MM.1S (cell line): ENCODE data around the gene DNAH7.

Source experiments
- DNase-seq: peaks from one replicate; pipeline ENCODE4 v3.0.0-alpha.2; 2015
- H2AFZ ChIP-seq: fragments of 300-600 bp; sonication (generic); 2 replicates; pipeline ENCODE4 v1.6.0; 2016; ENCODE audit warnings: antibody characterized with exemption, low read length
- H3F3A ChIP-seq: fragments of 300-600 bp; sonication (generic); 2 replicates; pipeline ENCODE4 v1.6.1; 2016; ENCODE audit warnings: mild to moderate bottlenecking, antibody characterized with exemption, low read length, moderate library complexity, mixed read lengths; ENCODE audit not compliant: insufficient read depth
- H3K27ac ChIP-seq: fragments of 300-600 bp; sonication (generic); 2 replicates; pipeline ENCODE4 v1.5.1; 2016; ENCODE audit warnings: mild to moderate bottlenecking, low read length
- H3K27me3 ChIP-seq: fragments of 300-600 bp; sonication (generic); replicated peaks from 2 replicates; pipeline ENCODE4 v1.6.0; 2016; ENCODE audit warnings: low read length; ENCODE audit not compliant: insufficient read depth
- H3K36me3 ChIP-seq: fragments of 300-600 bp; sonication (generic); replicated peaks from 2 replicates; pipeline ENCODE4 v1.6.1; 2016; ENCODE audit warnings: mild to moderate bottlenecking, low read length, mixed read lengths; ENCODE audit not compliant: insufficient read depth
- H3K4me1 ChIP-seq: fragments of 300-600 bp; sonication (generic); 2 replicates; pipeline ENCODE4 v1.6.1; 2016; ENCODE audit warnings: low read length, mixed read lengths
- H3K4me2 ChIP-seq: fragments of 300-600 bp; sonication (generic); 2 replicates; pipeline ENCODE4 v1.6.0; 2016; ENCODE audit warnings: low read depth, low read length
- H3K4me3 ChIP-seq: fragments of 300-600 bp; sonication (generic); 2 replicates; pipeline ENCODE4 v1.5.1; 2016; ENCODE audit warnings: low read length, mixed read lengths
- H3K79me2 ChIP-seq: fragments of 300-600 bp; sonication (generic); 2 replicates; pipeline ENCODE4 v1.6.1; 2016; ENCODE audit warnings: mixed run types, low read length, mixed read lengths
- H3K9ac ChIP-seq: fragments of 300-600 bp; sonication (generic); 2 replicates; pipeline ENCODE4 v1.6.1; 2016; ENCODE audit warnings: low read length, mixed read lengths
- H3K9me2 ChIP-seq: fragments of 300-600 bp; sonication (generic); replicated peaks from 2 replicates; pipeline ENCODE4 v1.6.1; 2016; ENCODE audit warnings: mild to moderate bottlenecking, low read length, mixed read lengths; ENCODE audit not compliant: insufficient read depth
- H3K9me3 ChIP-seq: fragments of 300-600 bp; sonication (generic); replicated peaks from 2 replicates; pipeline ENCODE4 v1.6.1; 2016; ENCODE audit warnings: mild to moderate bottlenecking, low read length, mixed read lengths; ENCODE audit not compliant: insufficient read depth
- H4K20me1 ChIP-seq: fragments of 300-600 bp; sonication (generic); 2 replicates; pipeline ENCODE4 v1.6.1; 2016; ENCODE audit warnings: mild to moderate bottlenecking, low read length, moderate library complexity, mixed read lengths; ENCODE audit not compliant: insufficient read depth
- EZH2 ChIP-seq: fragments of 300-600 bp; sonication (generic); optimal IDR thresholded peaks from 2 replicates; pipeline ENCODE3; 2017; ENCODE audit warnings: low read depth, mild to moderate bottlenecking, antibody characterized with exemption, low read length, mixed read lengths
- EZH2phosphoT487 ChIP-seq: fragments of 300-600 bp; sonication (generic); IDR thresholded peaks from 2 replicates; pipeline ENCODE4 v1.6.1; 2018; ENCODE audit warnings: antibody characterized with exemption, low read length
- TF ChIP-seq, protein P1 (sequence below): fragments of 300-600 bp; sonication (generic); IDR thresholded peaks from 2 replicates; pipeline ENCODE4 v1.5.1; 2016; ENCODE audit warnings: antibody characterized with exemption, low read length, mixed read lengths

DNAH7 gene

DNA sequence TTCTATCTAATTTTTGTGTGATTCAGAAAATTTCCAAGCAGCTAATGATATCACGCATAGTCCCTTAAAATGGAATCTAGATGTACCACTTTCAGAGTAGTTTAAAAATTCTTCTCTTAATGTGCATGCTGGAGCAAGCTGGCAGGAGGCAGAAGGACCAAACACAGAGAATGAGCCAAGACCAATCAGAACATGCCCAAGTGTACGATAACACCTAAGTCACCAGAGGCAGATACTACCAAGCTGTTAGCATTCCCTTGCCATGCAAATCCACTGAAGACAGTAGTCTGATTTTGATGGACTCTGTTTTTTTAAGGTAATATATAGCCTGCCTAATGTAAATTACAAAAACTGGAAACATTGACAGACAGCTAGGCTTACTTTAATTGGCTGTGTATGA lies 109.3 kb downstream of the DNAH7 start:
- Histone ChIP-seq H3K27ac (no peak overlapping the region), H3K9ac (no peak overlapping the region), H2AFZ (no peak overlapping the region), H3K4me1 (no peaks in the 10 kb centered on the region), H3K27me3 (no peaks in the 10 kb centered on the region), H3K4me3 (no peak overlapping the region), H3K9me2 (no peaks in the 10 kb centered on the region), H4K20me1 (no peaks in the 10 kb centered on the region), H3K4me2 (no peak overlapping the region), H3K9me3 (no peaks in the 10 kb centered on the region), H3K79me2 (no peaks in the 10 kb centered on the region), H3F3A (no peaks in the 10 kb centered on the region), H3K36me3 (no peaks in the 10 kb centered on the region)
- no peak for TF ChIP-seq EZH2
- TF ChIP-seq, protein P1, sequence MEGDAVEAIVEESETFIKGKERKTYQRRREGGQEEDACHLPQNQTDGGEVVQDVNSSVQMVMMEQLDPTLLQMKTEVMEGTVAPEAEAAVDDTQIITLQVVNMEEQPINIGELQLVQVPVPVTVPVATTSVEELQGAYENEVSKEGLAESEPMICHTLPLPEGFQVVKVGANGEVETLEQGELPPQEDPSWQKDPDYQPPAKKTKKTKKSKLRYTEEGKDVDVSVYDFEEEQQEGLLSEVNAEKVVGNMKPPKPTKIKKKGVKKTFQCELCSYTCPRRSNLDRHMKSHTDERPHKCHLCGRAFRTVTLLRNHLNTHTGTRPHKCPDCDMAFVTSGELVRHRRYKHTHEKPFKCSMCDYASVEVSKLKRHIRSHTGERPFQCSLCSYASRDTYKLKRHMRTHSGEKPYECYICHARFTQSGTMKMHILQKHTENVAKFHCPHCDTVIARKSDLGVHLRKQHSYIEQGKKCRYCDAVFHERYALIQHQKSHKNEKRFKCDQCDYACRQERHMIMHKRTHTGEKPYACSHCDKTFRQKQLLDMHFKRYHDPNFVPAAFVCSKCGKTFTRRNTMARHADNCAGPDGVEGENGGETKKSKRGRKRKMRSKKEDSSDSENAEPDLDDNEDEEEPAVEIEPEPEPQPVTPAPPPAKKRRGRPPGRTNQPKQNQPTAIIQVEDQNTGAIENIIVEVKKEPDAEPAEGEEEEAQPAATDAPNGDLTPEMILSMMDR: no peak
- TF ChIP-seq EZH2phosphoT487: no peak
- no peak for DNase-seq

DNA sequence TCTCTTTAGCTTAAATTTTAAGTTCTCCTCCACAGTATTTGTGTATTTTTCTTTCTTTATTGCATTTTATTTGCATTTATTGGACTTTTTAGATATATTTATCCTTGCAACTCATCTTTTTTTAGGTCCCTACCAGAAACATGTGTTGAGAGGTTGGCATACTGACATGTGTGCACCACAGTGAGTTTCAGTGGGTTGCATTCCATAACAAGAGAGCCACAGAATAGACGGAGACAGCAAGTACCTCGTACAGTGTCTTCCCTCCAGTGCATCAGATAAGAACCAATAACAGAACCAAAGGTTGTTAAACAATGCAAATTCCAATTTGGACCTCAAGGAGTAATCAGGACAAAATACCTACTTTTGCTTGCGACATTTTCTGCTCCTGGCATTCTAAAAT lies 111.9 kb downstream of the DNAH7 start:
- H3K79me2 ChIP-seq: no peaks in the 10 kb centered on the region
- no peak overlapping the region for H2AFZ ChIP-seq
- no peaks in the 10 kb centered on the region for H3K4me1 ChIP-seq
- H3K27ac ChIP-seq: no peak overlapping the region
- H3K9me2 ChIP-seq: no peaks in the 10 kb centered on the region
- H3K36me3 ChIP-seq: no peaks in the 10 kb centered on the region
- no peak overlapping the region for H3K4me3 ChIP-seq
- H3F3A ChIP-seq: no peaks in the 10 kb centered on the region
- H3K4me2 ChIP-seq: no peak overlapping the region
- H4K20me1 ChIP-seq: no peaks in the 10 kb centered on the region
- no peaks in the 10 kb centered on the region for H3K9me3 ChIP-seq
- no peak overlapping the region for H3K9ac ChIP-seq
- peak; percentile 30 for DNase-seq
- TF ChIP-seq, protein P1: no peak
- no peaks in the 10 kb centered on the region for H3K27me3 ChIP-seq

DNA sequence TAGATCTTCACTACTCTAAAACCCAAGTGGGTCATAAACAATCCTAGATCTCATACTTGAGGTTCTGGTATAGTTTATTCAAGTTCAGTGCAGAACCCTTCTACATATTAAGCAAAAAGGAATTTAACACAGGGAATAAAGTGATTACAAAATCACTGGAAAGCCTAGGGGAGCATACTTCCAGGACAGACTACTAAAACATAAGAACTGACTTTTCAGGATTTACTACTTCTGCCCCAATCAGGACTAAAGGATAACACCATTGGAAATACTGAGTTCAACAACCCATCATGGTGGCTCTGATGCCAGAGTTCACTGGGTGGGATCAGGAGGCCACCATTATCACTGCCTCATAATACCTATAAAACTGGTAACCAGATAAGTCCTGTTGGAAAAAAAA lies 123.6 kb downstream of the DNAH7 start:
- H3K9me3 ChIP-seq: no peaks in the 10 kb centered on the region
- no peaks in the 10 kb centered on the region for H3F3A ChIP-seq
- DNase-seq: no peak
- no peaks in the 10 kb centered on the region for H3K27me3 ChIP-seq
- no peaks in the 10 kb centered on the region for H4K20me1 ChIP-seq
- no peak overlapping the region for H3K4me3 ChIP-seq
- no peak overlapping the region for H3K9ac ChIP-seq
- TF ChIP-seq, protein P1: no peak
- TF ChIP-seq EZH2phosphoT487 (no peak), EZH2 (no peak)
- no peak overlapping the region for H2AFZ ChIP-seq
- no peaks in the 10 kb centered on the region for H3K36me3 ChIP-seq
- H3K9me2 ChIP-seq: no peaks in the 10 kb centered on the region
- H3K4me1 ChIP-seq: no peaks in the 10 kb centered on the region
- H3K79me2 ChIP-seq: no peaks in the 10 kb centered on the region
- no peak overlapping the region for H3K27ac ChIP-seq
- H3K4me2 ChIP-seq: no peak overlapping the region

DNA sequence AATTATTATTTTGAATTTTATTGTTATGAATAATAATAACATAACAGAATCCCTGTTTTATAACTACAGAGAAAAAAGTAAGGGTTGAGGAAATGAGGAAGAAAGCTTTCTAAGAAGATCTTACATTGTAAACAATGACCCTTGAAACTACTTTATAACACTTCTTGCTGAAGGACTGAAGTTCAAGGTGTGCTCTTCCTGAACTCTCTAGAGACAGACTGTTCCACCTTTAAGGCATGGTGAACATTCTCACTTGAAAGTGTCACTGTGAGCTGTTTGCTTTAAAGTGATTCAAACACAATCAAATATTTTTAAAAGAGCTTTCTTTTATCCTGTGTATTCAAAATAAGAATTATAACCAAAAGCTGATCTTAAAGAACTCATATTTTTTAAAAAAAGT lies 131.5 kb downstream of the DNAH7 start:
- no peaks in the 10 kb centered on the region for H3K9me2 ChIP-seq
- TF ChIP-seq, protein P1: no peak
- no peak overlapping the region for H2AFZ ChIP-seq
- H3K9ac ChIP-seq: no peak overlapping the region
- no peaks in the 10 kb centered on the region for H3K9me3 ChIP-seq
- H3K27me3 ChIP-seq: no peaks in the 10 kb centered on the region
- H3K4me1 ChIP-seq: no peaks in the 10 kb centered on the region
- no peak for DNase-seq
- H3K4me3 ChIP-seq: no peak overlapping the region
- H4K20me1 ChIP-seq: no peaks in the 10 kb centered on the region
- H3K36me3 ChIP-seq: no peaks in the 10 kb centered on the region
- no peaks in the 10 kb centered on the region for H3F3A ChIP-seq
- H3K27ac ChIP-seq: no peak overlapping the region
- no peak overlapping the region for H3K4me2 ChIP-seq
- no peaks in the 10 kb centered on the region for H3K79me2 ChIP-seq
